ENCODE measurements around the gene ZFP36L2. TPM values are rescaled to one million over a fixed set of nuclear protein-coding genes. Genes with fewer than 3 reads are reported as not detected.

Gene ZFP36L2
- total RNA-seq, 1 donor from 2014 or later, result 54.1 TPM

GRCh38 chr2:43248621-43249020 is 22.2 kb upstream of the ZFP36L2 start:
- no peak for DNase-seq

GRCh38 chr2:43246641-43247040 is 20.2 kb upstream of the ZFP36L2 start:
- DNase-seq, result no peak

DNA sequence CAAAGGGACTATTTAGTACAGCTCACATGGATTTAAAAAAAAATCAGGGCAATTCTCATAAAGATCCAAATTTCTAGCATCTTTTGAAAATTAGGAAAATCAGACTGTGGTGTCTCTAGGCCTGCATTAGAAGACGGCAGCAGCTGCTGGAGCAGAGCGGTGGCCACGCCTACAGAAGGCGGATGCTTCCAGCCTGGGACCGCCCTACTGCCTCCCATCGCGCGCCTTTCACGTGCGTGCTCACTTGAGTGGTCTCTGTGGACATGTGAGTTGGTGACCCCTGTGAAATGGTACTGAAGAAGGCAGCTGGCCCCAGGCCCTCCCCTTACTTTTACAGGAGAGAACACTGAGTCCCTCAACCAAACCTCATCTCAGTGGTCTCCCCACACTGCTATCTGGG is 15.2 kb upstream of the ZFP36L2 start:
- DNase-seq, result no peak

GRCh38 chr2:43240766-43241150 is 14.4 kb upstream of the ZFP36L2 start:
- DNase-seq, result no peak

GRCh38 chr2:43239981-43240765 is 13.8 kb upstream of the ZFP36L2 start:
- DNase-seq, result no peak

DNA sequence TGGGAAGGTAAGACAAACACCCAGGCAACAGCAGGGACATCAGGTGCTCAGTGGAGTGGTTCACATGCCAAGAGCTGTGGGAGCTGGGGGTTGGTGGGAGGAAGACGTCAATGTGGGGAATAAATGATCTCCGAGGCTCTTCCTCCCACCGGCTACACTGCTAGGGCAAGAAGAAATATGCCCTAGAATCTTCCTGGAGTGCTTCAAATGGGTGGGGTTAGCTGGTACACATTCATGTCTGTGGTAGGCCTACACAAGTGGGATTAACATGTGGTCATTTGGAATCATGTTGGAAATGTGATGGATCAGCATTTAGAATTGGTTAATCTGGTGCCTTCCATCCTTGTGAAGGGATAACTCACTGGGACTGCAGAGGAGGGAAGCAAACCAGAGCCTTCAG is 12.4 kb upstream of the ZFP36L2 start:
- no peak for DNase-seq

- no peak for DNase-seq
Measured at GRCh38 chr2:43238176-43238575, 11.8 kb upstream of the ZFP36L2 start.

DNA sequence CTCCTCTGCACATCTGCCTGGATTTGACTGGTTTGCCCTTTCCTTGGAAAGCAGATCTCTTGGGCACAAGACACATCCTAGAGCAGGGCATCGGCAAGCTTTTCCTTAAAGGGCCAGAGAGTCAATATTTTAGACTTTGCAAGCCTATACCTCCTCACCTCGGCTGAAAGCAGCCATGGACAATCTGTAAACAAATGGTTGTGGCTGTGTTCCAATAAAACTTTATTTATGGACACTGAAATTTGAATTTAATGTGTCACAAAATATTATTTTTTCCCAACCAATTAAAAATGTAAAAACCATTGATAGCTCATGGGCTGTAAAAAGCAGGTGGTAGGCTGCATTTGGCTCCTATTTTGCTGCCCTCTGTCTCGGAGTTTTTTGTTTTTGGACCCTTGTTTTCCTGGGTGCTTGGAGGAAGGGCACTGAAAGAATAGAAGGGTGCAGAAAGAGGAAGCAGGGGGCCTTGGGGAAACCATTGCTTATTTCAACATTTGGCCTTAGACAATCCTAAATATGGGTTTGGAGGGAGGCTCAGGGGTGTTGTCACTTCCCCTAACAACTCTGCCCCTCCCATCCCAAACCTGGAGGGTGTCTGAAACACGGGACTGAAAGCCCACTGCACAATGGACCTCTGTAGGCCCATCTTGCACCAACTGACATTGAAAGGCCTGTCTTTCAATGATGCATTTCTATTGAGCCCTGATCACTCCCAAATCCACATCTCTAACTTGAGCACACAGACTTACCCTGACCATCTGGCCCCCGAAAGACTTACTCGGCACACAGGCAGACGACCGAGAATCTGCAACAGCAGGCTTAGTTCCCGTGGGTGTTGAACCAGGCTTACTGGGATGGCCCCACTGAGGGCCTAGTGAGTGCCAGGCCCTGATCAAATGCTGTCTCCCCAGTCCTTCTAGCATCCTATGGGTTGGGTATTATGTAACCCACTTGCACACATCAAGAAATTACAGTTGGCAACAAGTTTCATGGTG is 7.1 kb upstream of the ZFP36L2 start:
- DNase-seq, result no peak

- DNase-seq, result peak; percentile 55
Measured at GRCh38 chr2:43230951-43231827, 4.8 kb upstream of the ZFP36L2 start.

GRCh38 chr2:43230351-43230885 is 4.0 kb upstream of the ZFP36L2 start:
- peak; percentile 75 for DNase-seq

- DNase-seq, result peak; percentile 83
Measured at GRCh38 chr2:43228756-43229659, 2.6 kb upstream of the ZFP36L2 start.

GRCh38 chr2:43228321-43228751 is 1.9 kb upstream of the ZFP36L2 start:
- DNase-seq, result no peak

GRCh38 chr2:43227830-43228281 is 1.4 kb upstream of the ZFP36L2 start:
- DNase-seq, result no peak

GRCh38 chr2:43226955-43227829 is 786 bp upstream of the ZFP36L2 start:
- peak; percentile 88 for DNase-seq

DNA sequence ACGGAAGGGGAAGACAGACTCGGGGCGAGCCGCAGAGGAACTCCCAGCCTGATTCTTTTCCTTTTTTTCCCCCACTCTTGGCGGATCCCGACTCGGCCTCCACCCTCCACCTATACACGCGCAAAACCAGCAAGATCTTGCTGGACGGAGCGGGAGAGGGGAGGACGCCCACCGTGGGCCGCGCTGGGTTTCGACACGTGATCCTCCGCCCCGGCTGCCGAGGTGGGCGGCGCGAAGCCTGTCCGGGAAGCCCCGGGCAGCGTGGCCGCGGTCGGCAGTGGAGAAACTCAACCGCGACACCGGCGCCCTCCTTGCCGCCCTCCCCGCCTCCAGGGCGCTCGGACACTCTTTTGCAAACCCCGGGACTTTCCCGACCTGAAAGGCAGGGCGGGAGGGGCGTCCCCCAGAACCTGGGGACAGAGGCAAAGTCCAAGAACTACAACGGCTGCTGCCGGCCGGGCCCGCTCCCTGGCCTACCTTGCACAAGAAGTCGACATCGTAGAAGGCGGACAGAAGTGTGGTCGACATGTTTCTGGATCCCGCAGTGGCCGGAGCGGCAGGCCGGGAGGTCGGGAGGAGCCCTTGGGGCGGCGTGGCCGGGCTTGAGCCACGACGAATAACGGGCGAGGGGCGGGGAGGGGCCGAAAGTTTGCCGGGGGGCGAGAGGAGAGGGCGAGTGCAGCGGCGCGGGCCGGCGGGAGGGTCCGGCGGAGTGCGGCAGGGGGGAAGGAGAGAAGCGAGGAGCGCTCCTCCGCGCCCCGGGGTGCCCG is 433 bp downstream of the ZFP36L2 start:
- no peak for DNase-seq

GRCh38 chr2:43225093-43225787 is 1.2 kb downstream of the ZFP36L2 start:
- peak; percentile 42 for DNase-seq

GRCh38 chr2:43224571-43225092 is 1.8 kb downstream of the ZFP36L2 start:
- no peak for DNase-seq

DNA sequence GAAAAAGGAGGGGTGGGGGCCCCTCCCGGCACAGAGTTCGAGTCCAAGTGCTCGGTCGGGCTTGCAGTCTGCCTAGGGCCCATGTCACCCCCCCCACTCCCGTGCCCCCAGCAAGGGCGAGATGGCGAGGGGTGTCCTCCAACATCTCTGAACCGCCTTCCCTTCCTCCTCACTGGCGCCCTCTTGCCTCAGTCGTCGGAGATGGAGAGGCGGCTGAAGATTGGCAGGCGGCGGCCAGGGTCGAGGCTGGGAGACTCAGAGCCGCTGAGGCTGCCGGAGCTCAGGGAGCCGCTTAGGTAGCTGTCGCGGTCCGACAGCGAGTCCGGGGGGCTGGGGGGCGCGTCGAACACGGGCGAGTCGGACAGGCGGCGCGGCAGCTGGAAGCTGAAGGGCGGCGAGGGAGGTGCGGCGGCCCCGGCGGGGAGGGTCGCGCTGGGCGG is 2.3 kb downstream of the ZFP36L2 start:
- peak; percentile 33 for DNase-seq
